ENCODE results near the gene NPC1L1.

DNA sequence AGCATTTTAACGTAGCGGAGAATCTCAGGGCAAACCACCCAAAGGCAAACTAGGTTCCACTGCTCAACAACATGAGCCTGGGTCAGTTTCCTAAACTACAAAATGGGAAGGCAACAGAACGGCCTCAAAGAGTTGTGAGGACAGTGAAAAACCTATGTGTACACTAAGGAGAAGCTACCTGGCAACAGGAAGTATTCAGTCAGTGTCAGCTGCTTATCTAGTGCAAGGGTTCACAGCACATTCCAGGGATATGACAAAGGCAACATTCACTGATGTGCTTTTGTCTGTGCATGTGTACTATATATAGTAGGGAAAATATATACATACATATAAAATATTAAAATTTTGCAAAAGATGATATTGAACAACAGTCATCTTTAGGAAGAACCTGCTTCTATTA is 67.8 kb downstream of the NPC1L1 start:
- TF ChIP-seq, protein P1, sequence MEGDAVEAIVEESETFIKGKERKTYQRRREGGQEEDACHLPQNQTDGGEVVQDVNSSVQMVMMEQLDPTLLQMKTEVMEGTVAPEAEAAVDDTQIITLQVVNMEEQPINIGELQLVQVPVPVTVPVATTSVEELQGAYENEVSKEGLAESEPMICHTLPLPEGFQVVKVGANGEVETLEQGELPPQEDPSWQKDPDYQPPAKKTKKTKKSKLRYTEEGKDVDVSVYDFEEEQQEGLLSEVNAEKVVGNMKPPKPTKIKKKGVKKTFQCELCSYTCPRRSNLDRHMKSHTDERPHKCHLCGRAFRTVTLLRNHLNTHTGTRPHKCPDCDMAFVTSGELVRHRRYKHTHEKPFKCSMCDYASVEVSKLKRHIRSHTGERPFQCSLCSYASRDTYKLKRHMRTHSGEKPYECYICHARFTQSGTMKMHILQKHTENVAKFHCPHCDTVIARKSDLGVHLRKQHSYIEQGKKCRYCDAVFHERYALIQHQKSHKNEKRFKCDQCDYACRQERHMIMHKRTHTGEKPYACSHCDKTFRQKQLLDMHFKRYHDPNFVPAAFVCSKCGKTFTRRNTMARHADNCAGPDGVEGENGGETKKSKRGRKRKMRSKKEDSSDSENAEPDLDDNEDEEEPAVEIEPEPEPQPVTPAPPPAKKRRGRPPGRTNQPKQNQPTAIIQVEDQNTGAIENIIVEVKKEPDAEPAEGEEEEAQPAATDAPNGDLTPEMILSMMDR (IDR thresholded peaks at IDR 0.05), result no peak
- TF ChIP-seq EZH2 (IDR thresholded peaks at IDR 0.05; ENCODE audit: borderline replicate concordance, insufficient read depth, low read depth, low read length, poor library complexity, severe bottlenecking), result no peak

Data from B cell (primary cell).